Left ventricle myocardium inferior (tissue), 1 donor: ENCODE data around the gene NOLC1. TPM values are rescaled to one million over a fixed set of nuclear protein-coding genes. Genes with fewer than 3 reads are reported as not detected.
"Not testable (repeated sequence)": the region's sequence is repeated elsewhere in the genome, so short reads cannot be mapped to it uniquely, and the experiment has no call there.

Source experiments
- DNase-seq: peaks from one replicate; pipeline ENCODE4 v3.0.0-alpha.2; 2020
- H3K27ac ChIP-seq: fragments of 200-600 bp; replicated peaks from 2 replicates; pipeline ENCODE4 v1.8.0; 2021
- H3K27me3 ChIP-seq: fragments of 200-600 bp; 2 replicates; pipeline ENCODE4 v1.8.0; 2021; ENCODE audit warnings: low read depth
- H3K36me3 ChIP-seq: fragments of 200-600 bp; 2 replicates; pipeline ENCODE4 v1.8.0; 2021
- H3K4me1 ChIP-seq: fragments of 200-600 bp; 2 replicates; pipeline ENCODE4 v1.8.0; 2021
- H3K4me3 ChIP-seq: fragments of 200-600 bp; 2 replicates; pipeline ENCODE4 v1.8.0; 2021; ENCODE audit warnings: mild to moderate bottlenecking, moderate library complexity
- H3K9me3 ChIP-seq: fragments of 200-600 bp; replicated peaks from 2 replicates; pipeline ENCODE4 v1.8.0; 2021
- intact Hi-C: fragments of 100-400 bp; cut with micrococcal nuclease; formaldehyde crosslinking; loops from one replicate; pipeline ENCODE4 v1.11.0; 2022
- total RNA-seq: library from RNA; stranded (reverse); fragmentation: NEBNext Ultra II Directional; extraction: Animal tissue kit (Norgen Biotek cat#: 25700); gene quantifications from one replicate; pipeline ENCODE4 v1.2.1, GENCODE V29; 2021
- TF ChIP-seq, protein P1 (sequence below): fragments of 200-600 bp; IDR thresholded peaks from 2 replicates; pipeline ENCODE4 v1.8.0; 2021; ENCODE audit warnings: antibody characterized with exemption, mild to moderate bottlenecking, borderline replicate concordance
- donor health status: DM: no; HTN: yes; CAD: no; lungs with severe emphysema.

Gene NOLC1
- total RNA-seq, 1 donor from 2014 or later = 28.3 TPM

DNA sequence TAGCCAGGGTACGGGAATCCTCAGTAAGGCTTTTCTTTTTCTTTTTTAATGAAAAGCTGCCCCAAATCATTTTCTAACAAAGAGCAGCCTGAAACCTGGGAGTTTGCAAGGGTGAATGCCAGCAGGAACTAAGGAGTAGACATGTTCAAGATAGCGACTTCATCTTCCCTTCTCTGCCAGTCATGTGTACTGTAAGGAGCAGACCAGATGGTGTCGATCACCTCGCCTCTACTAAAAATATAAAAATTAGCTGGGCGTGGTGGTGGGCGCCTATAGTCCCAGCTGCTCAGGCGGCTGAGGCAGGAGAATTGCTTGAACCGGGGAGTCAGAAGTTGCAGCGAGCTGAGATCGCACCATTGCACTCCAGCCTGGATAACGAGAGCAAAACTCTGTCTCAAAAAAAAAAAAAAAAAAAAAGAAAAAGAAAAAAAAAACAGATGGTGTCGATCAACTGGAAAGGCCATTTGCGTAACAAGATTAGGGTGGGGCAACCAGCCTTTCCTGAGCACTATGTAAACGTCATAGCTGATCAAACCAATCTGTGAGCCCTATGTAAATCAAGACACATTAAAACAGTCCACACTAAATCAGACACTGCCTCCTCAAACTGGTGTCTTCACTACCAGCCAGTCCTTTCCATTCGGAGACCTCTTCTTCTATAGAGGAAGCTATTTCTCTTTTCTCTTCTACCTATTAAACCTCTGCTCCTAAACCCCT lies 33.8 kb downstream of the NOLC1 start:
- Histone ChIP-seq H3K27ac (no peak overlapping the region), H3K27me3 (no peaks in the 10 kb centered on the region), H3K9me3 (no peaks in the 10 kb centered on the region), H3K4me3 (no peak overlapping the region), H3K4me1 (no peaks in the 10 kb centered on the region), H3K36me3 (no peaks in the 10 kb centered on the region)
- TF ChIP-seq, protein P1, sequence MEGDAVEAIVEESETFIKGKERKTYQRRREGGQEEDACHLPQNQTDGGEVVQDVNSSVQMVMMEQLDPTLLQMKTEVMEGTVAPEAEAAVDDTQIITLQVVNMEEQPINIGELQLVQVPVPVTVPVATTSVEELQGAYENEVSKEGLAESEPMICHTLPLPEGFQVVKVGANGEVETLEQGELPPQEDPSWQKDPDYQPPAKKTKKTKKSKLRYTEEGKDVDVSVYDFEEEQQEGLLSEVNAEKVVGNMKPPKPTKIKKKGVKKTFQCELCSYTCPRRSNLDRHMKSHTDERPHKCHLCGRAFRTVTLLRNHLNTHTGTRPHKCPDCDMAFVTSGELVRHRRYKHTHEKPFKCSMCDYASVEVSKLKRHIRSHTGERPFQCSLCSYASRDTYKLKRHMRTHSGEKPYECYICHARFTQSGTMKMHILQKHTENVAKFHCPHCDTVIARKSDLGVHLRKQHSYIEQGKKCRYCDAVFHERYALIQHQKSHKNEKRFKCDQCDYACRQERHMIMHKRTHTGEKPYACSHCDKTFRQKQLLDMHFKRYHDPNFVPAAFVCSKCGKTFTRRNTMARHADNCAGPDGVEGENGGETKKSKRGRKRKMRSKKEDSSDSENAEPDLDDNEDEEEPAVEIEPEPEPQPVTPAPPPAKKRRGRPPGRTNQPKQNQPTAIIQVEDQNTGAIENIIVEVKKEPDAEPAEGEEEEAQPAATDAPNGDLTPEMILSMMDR = no peak
- intact Hi-C loops = no loop called here
- no peak for DNase-seq

GRCh38 chr10:102188298-102188940 lies 36.2 kb downstream of the NOLC1 start:
- H3K27ac ChIP-seq = no peak overlapping the region
- H3K36me3 ChIP-seq = no peaks in the 10 kb centered on the region
- no peaks in the 10 kb centered on the region for H3K9me3 ChIP-seq
- H3K4me3 ChIP-seq = no peak overlapping the region
- H3K4me1 ChIP-seq = no peaks in the 10 kb centered on the region
- intact Hi-C loops = no loop called here
- no peaks in the 10 kb centered on the region for H3K27me3 ChIP-seq
- DNase-seq = no peak
- TF ChIP-seq, protein P1 = no peak

DNA sequence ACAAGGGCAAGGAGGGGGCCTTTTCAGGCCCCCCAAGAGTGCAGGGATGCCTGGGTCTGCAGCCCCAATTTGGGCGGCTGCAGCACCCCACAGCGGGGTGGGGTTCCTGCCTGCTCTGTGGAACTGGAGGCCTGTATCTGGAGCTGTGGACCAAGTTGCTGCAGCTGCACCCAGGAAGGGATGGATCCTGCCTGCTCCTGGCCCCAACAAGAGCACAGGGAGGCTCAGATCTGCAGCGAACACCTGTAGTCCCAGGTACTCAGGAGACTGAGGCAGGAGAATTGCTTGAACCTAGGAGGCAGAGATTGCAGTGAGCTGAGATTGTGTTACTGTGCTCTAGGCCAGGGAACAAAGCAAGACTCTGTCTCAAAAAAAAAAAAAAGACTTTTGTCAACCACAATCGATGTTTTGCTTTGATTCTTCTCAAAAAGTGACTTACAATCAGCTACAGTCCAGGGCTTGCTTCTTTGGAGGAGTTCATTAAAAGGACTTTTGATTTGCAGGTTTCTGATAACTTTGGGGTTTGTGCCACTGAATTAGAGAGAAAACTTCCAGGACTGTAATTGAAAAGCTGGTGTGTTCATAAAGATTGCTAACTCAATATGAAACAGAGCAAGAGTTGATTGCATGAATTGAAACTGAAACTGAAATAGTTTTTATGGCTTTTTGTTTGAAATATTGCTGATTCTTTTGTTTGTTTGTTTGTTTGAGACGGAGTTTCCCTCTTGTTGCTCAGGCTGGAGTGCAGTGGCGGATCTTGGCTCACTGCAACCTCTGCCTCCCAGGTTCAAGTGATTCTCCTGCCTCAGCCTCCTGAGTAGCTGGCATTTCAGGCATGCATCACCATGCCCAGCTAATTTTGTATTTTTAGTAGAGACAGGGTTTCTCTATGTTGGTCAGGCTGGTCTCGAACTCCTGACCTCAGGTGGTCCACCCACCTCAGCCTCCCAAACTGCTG lies 37.0 kb downstream of the NOLC1 start:
- H3K4me3 ChIP-seq, DNase-seq, H3K36me3 ChIP-seq, H3K9me3 ChIP-seq, H3K4me1 ChIP-seq, intact Hi-C loops, H3K27ac ChIP-seq, H3K27me3 ChIP-seq: not testable (repeated sequence)

DNA sequence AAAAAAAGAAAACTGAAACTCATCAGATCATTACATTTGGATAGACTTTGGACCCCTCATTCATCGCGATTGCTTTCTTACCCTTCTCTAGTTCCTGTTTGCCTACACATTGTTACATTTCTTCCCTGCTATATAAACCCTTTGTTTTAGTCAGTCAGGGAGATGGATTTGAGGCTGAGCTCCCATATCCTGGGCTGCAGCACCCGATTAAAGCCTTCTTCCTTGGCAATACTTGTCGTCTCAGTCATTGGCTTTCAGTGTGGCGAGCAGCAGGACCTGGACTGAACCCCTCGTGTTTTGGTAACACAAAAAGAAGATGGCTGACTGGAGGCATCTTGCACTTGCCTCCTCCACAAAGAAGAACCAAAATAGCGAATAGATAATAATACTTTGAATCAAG lies 39.8 kb downstream of the NOLC1 start:
- Histone ChIP-seq H3K9me3 (no peaks in the 10 kb centered on the region), H3K4me3 (no peak overlapping the region), H3K36me3 (no peaks in the 10 kb centered on the region), H3K27me3 (no peaks in the 10 kb centered on the region), H3K4me1 (no peaks in the 10 kb centered on the region), H3K27ac (no peak overlapping the region)
- no peak for DNase-seq
- TF ChIP-seq, protein P1 = no peak
- intact Hi-C loops = no loop called here

DNA sequence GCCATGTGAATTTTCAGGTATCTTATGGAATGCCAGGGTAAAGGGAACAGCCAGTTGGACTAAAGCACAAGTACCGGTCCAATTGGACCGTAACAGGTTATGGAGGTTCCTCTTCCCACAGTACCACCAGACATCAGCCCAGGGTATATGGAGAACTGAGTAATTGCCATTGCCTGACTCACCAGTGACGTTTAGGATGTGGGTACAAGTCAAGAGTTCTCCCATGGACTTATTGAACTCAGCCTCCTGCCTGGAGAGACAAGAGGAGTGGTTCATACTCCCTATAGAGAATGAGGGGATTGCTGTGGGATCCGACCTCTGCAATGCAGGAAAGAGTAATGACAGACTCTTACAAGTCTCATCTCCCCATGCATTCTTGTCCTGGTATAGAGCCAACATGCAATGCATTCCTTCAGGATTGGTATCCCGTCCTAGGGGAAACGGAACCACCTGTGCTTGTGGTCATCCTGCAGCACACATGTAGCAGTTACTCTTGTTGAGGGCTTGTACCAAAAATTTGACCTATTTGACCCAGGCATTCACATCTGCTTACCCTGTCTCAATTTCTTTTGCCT lies 43.2 kb downstream of the NOLC1 start:
- no peaks in the 10 kb centered on the region for H3K27me3 ChIP-seq
- H3K36me3 ChIP-seq = no peaks in the 10 kb centered on the region
- H3K4me3 ChIP-seq = no peak overlapping the region
- H3K4me1 ChIP-seq = no peaks in the 10 kb centered on the region
- no peak for DNase-seq
- H3K27ac ChIP-seq = no peak overlapping the region
- TF ChIP-seq, protein P1 = no peak
- no peaks in the 10 kb centered on the region for H3K9me3 ChIP-seq
- intact Hi-C loops = no loop called here
